ENCODE data around the gene PTH1R. TPM values are rescaled to one million over a fixed set of nuclear protein-coding genes. Genes with fewer than 3 reads are reported as not detected.
A peak's percentile ranks its signal among the peaks of the same experiment; 100 is the strongest.

Gene PTH1R
- total RNA-seq, 2 donors from 2014 or later: 5.6 to 8.9 TPM

DNA sequence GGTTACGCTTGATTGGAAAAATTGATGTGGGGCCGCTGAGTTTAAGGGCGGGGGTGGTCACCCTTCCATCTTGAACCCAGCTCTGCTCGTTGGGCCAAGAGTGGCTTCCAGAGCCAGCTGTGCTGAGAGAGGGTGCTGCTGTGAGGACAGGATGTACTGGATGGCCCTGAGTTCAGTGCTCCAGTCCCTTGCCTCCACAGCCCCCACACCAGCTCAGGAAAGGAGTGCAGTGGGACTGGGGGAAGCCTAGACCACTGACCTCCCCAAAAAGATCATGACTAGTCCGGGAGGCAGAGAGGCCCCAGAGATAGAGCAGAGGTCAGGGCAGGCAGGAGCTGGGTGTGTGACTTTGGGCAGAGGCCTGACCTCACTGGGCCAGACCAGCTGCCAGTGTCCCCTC is 4.0 kb upstream of the PTH1R start:
- H3K27ac ChIP-seq: peak overlapping the region in 1 of 2 donors; percentile 63
- ATAC-seq (ENCODE audit: insufficient number of reproducible peaks, low FRiP score, low read depth): no peak
- no peaks in the 10 kb centered on the region for H3K36me3 ChIP-seq

DNA sequence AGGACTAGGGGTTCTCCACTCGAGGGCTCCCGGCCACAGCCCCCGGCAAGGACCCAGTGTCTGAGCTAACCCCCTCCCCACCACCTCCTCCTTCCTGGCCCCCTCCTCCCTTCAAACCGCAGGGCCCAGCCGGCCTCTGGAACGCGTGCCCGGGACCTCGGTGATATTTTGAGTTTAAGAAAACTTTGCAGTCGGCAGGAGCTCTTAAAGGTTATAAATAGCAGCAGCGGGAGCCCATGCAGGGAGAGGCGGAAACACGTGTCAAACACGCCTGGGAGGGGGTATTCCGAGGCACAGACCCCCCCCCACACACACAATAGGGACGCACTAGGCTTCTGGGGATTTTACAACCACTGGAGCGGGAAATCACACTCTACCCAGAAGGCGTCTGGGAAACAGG is 3.1 kb upstream of the PTH1R start:
- no peaks in the 10 kb centered on the region for H3K36me3 ChIP-seq
- H3K27ac ChIP-seq: peak overlapping the region; percentile 38 to 63
- no peaks in the 10 kb centered on the region for H3K9me3 ChIP-seq
- DNase-seq (ENCODE audit: low spot score) (no peak), ATAC-seq (ENCODE audit: insufficient number of reproducible peaks, low FRiP score, low read depth) (no peak)
- TF ChIP-seq, protein P1, sequence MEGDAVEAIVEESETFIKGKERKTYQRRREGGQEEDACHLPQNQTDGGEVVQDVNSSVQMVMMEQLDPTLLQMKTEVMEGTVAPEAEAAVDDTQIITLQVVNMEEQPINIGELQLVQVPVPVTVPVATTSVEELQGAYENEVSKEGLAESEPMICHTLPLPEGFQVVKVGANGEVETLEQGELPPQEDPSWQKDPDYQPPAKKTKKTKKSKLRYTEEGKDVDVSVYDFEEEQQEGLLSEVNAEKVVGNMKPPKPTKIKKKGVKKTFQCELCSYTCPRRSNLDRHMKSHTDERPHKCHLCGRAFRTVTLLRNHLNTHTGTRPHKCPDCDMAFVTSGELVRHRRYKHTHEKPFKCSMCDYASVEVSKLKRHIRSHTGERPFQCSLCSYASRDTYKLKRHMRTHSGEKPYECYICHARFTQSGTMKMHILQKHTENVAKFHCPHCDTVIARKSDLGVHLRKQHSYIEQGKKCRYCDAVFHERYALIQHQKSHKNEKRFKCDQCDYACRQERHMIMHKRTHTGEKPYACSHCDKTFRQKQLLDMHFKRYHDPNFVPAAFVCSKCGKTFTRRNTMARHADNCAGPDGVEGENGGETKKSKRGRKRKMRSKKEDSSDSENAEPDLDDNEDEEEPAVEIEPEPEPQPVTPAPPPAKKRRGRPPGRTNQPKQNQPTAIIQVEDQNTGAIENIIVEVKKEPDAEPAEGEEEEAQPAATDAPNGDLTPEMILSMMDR (IDR thresholded peaks at IDR 0.05): no peak
- peaks cover 31 to 60% of the 10 kb centered on the region in 2 donors for H3K4me1 ChIP-seq (ENCODE audit: control insufficient read depth in 1 of 2, low read depth in 2 of 2)
- H3K4me3 ChIP-seq: no peak overlapping the region
- H3K27me3 ChIP-seq (replicated peaks; ENCODE audit: insufficient read depth): no peaks in the 10 kb centered on the region

More for the DNA sequence above, 4.0 kb upstream of the PTH1R start:
- TF ChIP-seq, protein P1 (IDR thresholded peaks at IDR 0.05): no peak
- no peaks in the 10 kb centered on the region for H3K27me3 ChIP-seq (replicated peaks; ENCODE audit: insufficient read depth)
- peaks cover 31 to 69% of the 10 kb centered on the region in 2 donors for H3K4me1 ChIP-seq (ENCODE audit: control insufficient read depth in 1 of 2, low read depth in 2 of 2)
- H3K4me3 ChIP-seq: no peak overlapping the region
- H3K9me3 ChIP-seq: no peaks in the 10 kb centered on the region
- DNase-seq (ENCODE audit: low spot score): no peak

DNA sequence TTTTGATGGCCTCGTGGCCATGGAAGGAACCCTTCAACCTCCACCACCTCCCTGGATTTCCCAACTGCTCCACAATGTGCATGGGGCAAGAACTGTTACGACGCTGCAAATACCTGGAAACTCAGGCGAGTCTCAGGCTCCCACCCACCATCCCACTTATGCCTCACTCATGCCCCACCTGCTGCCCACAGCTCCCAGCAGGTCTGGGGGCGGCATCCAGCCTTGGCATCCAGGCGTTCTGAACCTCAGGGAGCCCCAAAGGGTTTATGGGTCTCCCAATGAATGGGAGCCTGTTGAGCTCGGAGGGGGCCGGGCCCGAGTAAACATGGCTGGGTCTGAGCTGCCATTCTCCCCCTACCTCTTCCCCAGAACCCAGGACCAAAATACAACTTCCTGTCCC is 2.0 kb upstream of the PTH1R start:
- H3K27me3 ChIP-seq (replicated peaks; ENCODE audit: insufficient read depth): no peaks in the 10 kb centered on the region
- no peaks in the 10 kb centered on the region for H3K9me3 ChIP-seq
- H3K27ac ChIP-seq: no peak overlapping the region
- peaks cover 31 to 54% of the 10 kb centered on the region in 2 donors for H3K4me1 ChIP-seq (ENCODE audit: control insufficient read depth in 1 of 2, low read depth in 2 of 2)
- TF ChIP-seq, protein P1 (IDR thresholded peaks at IDR 0.05): no peak
- ATAC-seq (ENCODE audit: insufficient number of reproducible peaks, low FRiP score, low read depth): no peak
- no peak for DNase-seq (ENCODE audit: low spot score)
- no peaks in the 10 kb centered on the region for H3K36me3 ChIP-seq
- no peak overlapping the region for H3K4me3 ChIP-seq

DNA sequence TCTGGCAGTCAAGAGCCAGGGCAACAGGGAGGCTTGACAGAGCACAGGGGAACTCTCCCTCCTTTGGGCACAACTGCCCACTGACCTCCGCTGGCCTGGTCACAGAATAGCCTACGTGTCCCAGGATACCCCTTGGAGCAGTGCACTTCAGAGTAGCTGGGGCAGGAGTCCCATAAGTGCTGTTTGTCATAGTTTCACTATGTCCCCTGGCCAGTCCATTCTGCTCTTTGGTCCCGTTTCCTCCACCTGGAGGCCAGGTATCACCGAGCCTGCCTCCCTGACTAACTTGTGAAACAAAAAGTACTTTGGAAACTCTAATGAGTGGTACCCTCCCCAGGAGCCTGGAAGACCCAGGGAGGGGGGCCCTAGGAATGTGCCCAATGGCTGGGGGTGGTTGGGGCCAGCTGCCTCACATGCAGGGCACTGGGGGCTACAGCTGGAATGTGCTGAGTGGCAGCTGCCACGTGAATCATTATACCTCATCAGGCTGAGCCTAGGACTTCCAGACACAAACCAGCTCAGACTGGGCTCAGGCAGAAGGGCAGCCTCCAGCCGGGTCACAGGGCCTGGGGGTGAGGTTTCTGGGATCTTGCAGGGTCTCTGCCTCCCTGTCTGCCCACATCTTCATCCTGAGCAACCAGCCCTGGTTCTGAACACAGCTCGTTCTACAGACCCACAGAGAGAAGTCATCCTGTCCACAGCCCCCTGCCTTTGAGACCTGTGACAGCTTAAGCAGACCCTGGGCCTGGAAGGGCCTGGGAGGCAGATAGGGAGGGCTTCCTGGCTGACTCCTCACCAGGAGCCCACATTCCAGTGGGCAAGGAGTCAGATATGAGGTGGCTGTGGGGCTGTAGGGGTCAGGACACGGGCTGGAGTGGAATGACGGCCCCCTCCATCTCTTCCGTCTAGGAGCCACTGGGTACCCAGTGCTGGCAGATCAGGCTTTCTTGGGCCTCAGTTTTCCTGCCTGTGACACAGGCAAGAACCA is 914 bp upstream of the PTH1R start:
- H3K4me3 ChIP-seq: no peak overlapping the region
- no peaks in the 10 kb centered on the region for H3K27me3 ChIP-seq (replicated peaks; ENCODE audit: insufficient read depth)
- DNase-seq (ENCODE audit: low spot score) (no peak), ATAC-seq (ENCODE audit: insufficient number of reproducible peaks, low FRiP score, low read depth) (no peak)
- no peak overlapping the region for H3K27ac ChIP-seq
- H3K36me3 ChIP-seq: no peaks in the 10 kb centered on the region
- peaks cover 22 to 53% of the 10 kb centered on the region in 2 donors for H3K4me1 ChIP-seq (ENCODE audit: control insufficient read depth in 1 of 2, low read depth in 2 of 2)
- TF ChIP-seq, protein P1 (IDR thresholded peaks at IDR 0.05): no peak
- H3K9me3 ChIP-seq: no peaks in the 10 kb centered on the region

DNA sequence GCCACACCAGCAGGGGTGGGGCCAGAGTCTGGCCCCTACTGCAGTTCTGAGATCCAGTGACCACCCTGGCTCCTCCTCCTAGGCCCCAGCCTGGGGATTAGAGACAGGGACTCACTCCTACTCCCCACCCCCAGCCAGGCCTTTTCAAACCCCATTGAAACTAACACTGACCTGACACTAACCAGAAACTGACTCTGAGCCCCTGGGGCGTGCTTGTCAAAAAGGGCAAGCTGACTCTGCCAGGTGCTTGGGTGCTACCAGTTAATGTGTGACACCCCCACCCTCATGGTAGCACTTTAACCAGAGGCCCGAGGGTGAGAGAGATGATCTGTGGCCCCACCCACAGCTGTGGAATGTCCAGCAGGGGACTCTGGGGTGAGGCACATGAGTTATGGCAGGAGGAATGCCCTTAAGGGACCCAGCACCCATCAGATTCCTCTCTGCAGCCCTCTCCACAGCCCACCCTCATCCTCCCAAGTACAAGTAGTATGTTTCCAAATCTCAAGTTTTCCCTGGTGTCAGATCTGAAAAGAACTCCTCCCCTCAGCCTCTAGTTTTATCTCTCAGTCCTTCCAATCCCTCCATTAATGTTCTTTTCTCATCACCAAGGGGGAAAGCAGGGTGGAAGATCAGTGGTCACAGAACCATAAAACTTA is 1.4 kb downstream of the PTH1R start:
- Histone ChIP-seq H3K4me1 (ENCODE audit: control insufficient read depth in 1 of 2, low read depth in 2 of 2) (peaks cover 14 to 37% of the 10 kb centered on the region in 2 donors), H3K27ac (no peak overlapping the region)
- ATAC-seq (ENCODE audit: insufficient number of reproducible peaks, low FRiP score, low read depth): no peak

More for the DNA sequence above, 1.4 kb downstream of the PTH1R start:
- TF ChIP-seq, protein P1 (IDR thresholded peaks at IDR 0.05): no peak
- Histone ChIP-seq H3K27me3 (replicated peaks; ENCODE audit: insufficient read depth) (no peaks in the 10 kb centered on the region), H3K9me3 (no peaks in the 10 kb centered on the region), H3K36me3 (no peaks in the 10 kb centered on the region), H3K4me3 (no peak overlapping the region)
- no peak for DNase-seq (ENCODE audit: low spot score)

All from thoracic aorta (tissue), 2 donors.